ENCODE measurements around the gene ARL3.

The ARL3 gene

DNA sequence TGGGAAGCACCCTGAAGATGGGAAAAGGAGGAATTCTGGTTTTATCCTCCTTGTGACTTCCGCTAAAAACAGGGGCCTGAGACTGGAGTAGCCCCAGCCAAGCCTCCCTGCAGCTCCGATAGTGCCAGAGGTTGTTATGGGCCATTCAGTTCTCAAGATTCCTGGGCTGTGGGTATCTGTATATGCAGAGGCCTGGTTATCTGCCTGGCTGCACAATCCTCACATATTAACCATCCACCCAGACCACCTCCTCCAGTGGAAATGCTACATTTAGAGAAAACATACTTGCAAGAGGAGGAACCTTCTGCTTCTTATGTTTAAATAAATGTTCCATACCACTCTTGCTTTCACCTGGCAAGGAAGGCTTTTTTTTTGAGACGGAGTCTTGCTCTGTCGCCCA, 34.6 kb downstream of the ARL3 start:
- Histone ChIP-seq H3K36me3 (ENCODE audit: control insufficient read depth, low read length) (peaks cover 2% of the 10 kb centered on the region; the same call in 1 of the 2 replicates), H3K9me2 (replicated peaks; ENCODE audit: control insufficient read depth, low read length) (no peaks in the 10 kb centered on the region), H3K4me2 (ENCODE audit: low read length) (no peak overlapping the region), H4K20me1 (ENCODE audit: control insufficient read depth, insufficient read depth, low read depth, low read length) (no peaks in the 10 kb centered on the region), H3K4me1 (ENCODE audit: control insufficient read depth, low read length) (peaks cover 24% of the 10 kb centered on the region), H3K79me2 (ENCODE audit: control insufficient read depth, low read length) (no peaks in the 10 kb centered on the region), H3K27me3 (ENCODE audit: control insufficient read depth, low read length) (no peaks in the 10 kb centered on the region), H3K27ac (ENCODE audit: low read depth, low read length) (no peak overlapping the region), H3F3A (ENCODE audit: control insufficient read depth, insufficient read depth) (peaks cover 7% of the 10 kb centered on the region), H3K4me3 (ENCODE audit: low read length) (no peak overlapping the region), H3K9me3 (ENCODE audit: control insufficient read depth, insufficient read depth, low read length) (no peaks in the 10 kb centered on the region)
- TF ChIP-seq, protein P1, sequence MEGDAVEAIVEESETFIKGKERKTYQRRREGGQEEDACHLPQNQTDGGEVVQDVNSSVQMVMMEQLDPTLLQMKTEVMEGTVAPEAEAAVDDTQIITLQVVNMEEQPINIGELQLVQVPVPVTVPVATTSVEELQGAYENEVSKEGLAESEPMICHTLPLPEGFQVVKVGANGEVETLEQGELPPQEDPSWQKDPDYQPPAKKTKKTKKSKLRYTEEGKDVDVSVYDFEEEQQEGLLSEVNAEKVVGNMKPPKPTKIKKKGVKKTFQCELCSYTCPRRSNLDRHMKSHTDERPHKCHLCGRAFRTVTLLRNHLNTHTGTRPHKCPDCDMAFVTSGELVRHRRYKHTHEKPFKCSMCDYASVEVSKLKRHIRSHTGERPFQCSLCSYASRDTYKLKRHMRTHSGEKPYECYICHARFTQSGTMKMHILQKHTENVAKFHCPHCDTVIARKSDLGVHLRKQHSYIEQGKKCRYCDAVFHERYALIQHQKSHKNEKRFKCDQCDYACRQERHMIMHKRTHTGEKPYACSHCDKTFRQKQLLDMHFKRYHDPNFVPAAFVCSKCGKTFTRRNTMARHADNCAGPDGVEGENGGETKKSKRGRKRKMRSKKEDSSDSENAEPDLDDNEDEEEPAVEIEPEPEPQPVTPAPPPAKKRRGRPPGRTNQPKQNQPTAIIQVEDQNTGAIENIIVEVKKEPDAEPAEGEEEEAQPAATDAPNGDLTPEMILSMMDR (IDR thresholded peaks at IDR 0.05; ENCODE audit: low read depth, low read length, poor library complexity, severe bottlenecking): no peak
- TF ChIP-seq EZH2phosphoT487 (IDR thresholded peaks at IDR 0.05; ENCODE audit: borderline replicate concordance, low read length): no peak

GRCh38 chr10:102678842-102679289, 35.3 kb downstream of the ARL3 start:
- H3K4me3 ChIP-seq (ENCODE audit: low read length): no peak overlapping the region
- no peaks in the 10 kb centered on the region for H3K9me3 ChIP-seq (ENCODE audit: control insufficient read depth, insufficient read depth, low read length)
- no peaks in the 10 kb centered on the region for H3K27me3 ChIP-seq (ENCODE audit: control insufficient read depth, low read length)
- peaks cover 31% of the 10 kb centered on the region for H3K4me1 ChIP-seq (ENCODE audit: control insufficient read depth, low read length)
- peaks cover 2% of the 10 kb centered on the region; the same call in 1 of the 2 replicates for H3K36me3 ChIP-seq (ENCODE audit: control insufficient read depth, low read length)
- no peaks in the 10 kb centered on the region for H4K20me1 ChIP-seq (ENCODE audit: control insufficient read depth, insufficient read depth, low read depth, low read length)
- H3K4me2 ChIP-seq (ENCODE audit: low read length): no peak overlapping the region
- H3K79me2 ChIP-seq (ENCODE audit: control insufficient read depth, low read length): no peaks in the 10 kb centered on the region
- H3K9me2 ChIP-seq (replicated peaks; ENCODE audit: control insufficient read depth, low read length): no peaks in the 10 kb centered on the region
- no peak overlapping the region for H3K27ac ChIP-seq (ENCODE audit: low read depth, low read length)
- TF ChIP-seq EZH2phosphoT487 (IDR thresholded peaks at IDR 0.05; ENCODE audit: borderline replicate concordance, low read length): no peak
- TF ChIP-seq, protein P1 (IDR thresholded peaks at IDR 0.05; ENCODE audit: low read depth, low read length, poor library complexity, severe bottlenecking): peak; percentile 70
- peaks cover 7% of the 10 kb centered on the region for H3F3A ChIP-seq (ENCODE audit: control insufficient read depth, insufficient read depth)

- H3K27me3 ChIP-seq (ENCODE audit: control insufficient read depth, low read length): no peaks in the 10 kb centered on the region
- H3K27ac ChIP-seq (ENCODE audit: low read depth, low read length): no peak overlapping the region
- H3K4me3 ChIP-seq (ENCODE audit: low read length): no peak overlapping the region
- H4K20me1 ChIP-seq (ENCODE audit: control insufficient read depth, insufficient read depth, low read depth, low read length): no peaks in the 10 kb centered on the region
- peaks cover 2% of the 10 kb centered on the region; the same call in 1 of the 2 replicates for H3K36me3 ChIP-seq (ENCODE audit: control insufficient read depth, low read length)
- peaks cover 7% of the 10 kb centered on the region for H3F3A ChIP-seq (ENCODE audit: control insufficient read depth, insufficient read depth)
- no peaks in the 10 kb centered on the region for H3K9me3 ChIP-seq (ENCODE audit: control insufficient read depth, insufficient read depth, low read length)
- H3K9me2 ChIP-seq (replicated peaks; ENCODE audit: control insufficient read depth, low read length): no peaks in the 10 kb centered on the region
- TF ChIP-seq, protein P1 (IDR thresholded peaks at IDR 0.05; ENCODE audit: low read depth, low read length, poor library complexity, severe bottlenecking): no peak
- TF ChIP-seq EZH2phosphoT487 (IDR thresholded peaks at IDR 0.05; ENCODE audit: borderline replicate concordance, low read length): no peak
- no peaks in the 10 kb centered on the region for H3K79me2 ChIP-seq (ENCODE audit: control insufficient read depth, low read length)
- H3K4me2 ChIP-seq (ENCODE audit: low read length): no peak overlapping the region
- H3K4me1 ChIP-seq (ENCODE audit: control insufficient read depth, low read length): peaks cover 35% of the 10 kb centered on the region
Measured at GRCh38 chr10:102678068-102678400, 36.2 kb downstream of the ARL3 start.
